GM19468 (cell line): ENCODE results near the gene TBCD.

Source experiments
- ATAC-seq: cut with Tn5 transposase; IDR thresholded peaks from one replicate; pipeline ENCODE4 v1.9.1; 2021; ENCODE audit warnings: mild to moderate bottlenecking, moderate library complexity, moderate number of reproducible peaks; ENCODE audit not compliant: unreplicated experiment; ENCODE audit errors: extremely low read depth

The TBCD gene

GRCh38 chr17:82863941-82864712 is 112.3 kb downstream of the TBCD start:
- peak; percentile 48 for ATAC-seq

DNA sequence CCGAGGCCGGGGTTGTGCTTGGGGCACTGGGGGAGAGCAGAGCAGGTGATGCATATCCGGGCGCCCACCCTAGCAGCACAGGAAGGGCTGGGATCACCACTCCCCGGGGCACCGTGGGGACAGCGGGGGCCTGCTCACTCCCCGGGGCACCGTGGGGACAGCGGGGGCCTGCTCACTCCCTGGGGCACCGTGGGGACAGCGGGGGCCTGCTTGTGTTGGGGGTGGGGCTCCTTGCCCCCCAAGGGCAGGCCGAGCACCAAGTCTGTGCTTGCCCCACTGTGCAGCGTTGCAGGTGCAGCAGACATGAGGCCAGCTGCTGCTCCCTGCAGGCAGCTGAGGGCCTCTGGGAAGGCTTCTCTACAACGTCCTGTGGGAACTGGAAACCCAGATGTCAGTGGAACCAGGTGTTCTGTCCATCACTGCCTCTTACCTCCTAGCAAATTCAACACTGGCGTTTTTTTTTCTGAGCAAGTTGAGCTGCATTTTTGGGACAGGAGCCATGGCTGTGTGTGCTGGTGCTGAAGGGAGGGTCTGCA is 112.9 kb downstream of the TBCD start:
- no peak for ATAC-seq

DNA sequence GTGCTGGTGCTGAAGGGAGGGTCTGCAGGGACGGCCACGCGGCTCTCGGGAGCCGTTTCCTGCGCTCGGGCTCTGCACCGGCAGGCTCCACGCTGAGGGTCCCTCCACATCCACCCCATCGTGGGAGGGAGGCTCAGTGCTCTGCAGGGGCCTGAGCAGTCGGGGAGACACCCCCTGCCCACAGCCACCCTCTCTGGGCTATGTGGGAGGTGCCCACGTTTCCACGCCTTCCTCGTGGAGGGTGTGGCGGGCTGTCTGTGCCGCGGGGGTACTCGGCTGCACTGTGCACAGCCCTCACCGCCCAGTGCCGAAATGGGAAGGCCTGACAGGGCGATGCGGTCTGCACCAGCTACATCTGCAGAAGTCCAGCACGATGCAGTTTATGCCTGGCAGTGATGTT is 113.4 kb downstream of the TBCD start:
- ATAC-seq, result no peak

- ATAC-seq, result no peak
These were observed 114.0 kb downstream of the TBCD start for GRCh38 chr17:82865774-82866395.

GRCh38 chr17:82866590-82867191 is 114.8 kb downstream of the TBCD start:
- no peak for ATAC-seq

GRCh38 chr17:82867763-82868325 is 116.0 kb downstream of the TBCD start:
- ATAC-seq, result no peak

DNA sequence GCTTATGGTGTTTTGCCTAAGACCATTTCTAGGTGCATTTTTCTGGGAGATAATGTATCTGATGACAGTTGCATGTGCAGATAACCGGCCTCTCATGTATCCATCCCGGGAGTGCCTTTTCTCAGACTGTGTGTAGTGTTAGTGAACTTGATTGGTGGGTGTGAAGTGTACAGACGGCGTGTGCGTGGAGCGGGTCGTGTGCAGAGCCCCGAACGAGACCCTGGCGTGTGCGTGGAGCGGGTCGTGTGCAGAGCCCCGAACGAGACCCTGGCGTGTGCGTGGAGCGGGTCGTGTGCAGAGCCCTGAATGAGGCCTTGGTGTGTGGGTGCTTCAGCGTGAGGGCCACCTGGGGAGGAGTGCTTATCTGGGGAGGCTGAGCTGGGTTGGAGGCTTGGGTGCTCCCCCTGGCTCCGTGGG is 116.9 kb downstream of the TBCD start:
- ATAC-seq, result no peak

GRCh38 chr17:82869536-82869935 is 117.7 kb downstream of the TBCD start:
- ATAC-seq, result no peak

DNA sequence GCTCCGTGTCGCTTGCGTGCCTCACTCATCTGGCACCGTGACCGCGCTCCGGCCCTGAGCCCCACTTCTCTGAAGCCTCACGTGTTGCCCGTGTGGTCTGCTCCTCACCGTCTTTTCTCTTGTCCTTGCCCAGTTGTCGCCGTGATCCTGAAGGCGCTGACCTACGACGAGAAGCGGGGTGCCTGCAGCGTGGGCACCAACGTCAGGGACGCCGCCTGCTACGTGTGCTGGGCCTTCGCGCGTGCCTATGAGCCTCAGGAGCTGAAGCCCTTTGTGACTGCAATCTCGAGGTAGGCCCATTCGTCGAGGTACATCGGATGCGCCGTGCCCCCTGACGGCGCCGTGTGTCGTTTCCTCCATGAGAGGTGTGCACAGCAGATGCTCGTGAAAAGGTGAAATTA is 118.2 kb downstream of the TBCD start:
- no peak for ATAC-seq

- ATAC-seq, result no peak
These were observed 118.7 kb downstream of the TBCD start for GRCh38 chr17:82870541-82870940.

- peak; percentile 65 for ATAC-seq
These were observed 119.4 kb downstream of the TBCD start for GRCh38 chr17:82871056-82871775.

DNA sequence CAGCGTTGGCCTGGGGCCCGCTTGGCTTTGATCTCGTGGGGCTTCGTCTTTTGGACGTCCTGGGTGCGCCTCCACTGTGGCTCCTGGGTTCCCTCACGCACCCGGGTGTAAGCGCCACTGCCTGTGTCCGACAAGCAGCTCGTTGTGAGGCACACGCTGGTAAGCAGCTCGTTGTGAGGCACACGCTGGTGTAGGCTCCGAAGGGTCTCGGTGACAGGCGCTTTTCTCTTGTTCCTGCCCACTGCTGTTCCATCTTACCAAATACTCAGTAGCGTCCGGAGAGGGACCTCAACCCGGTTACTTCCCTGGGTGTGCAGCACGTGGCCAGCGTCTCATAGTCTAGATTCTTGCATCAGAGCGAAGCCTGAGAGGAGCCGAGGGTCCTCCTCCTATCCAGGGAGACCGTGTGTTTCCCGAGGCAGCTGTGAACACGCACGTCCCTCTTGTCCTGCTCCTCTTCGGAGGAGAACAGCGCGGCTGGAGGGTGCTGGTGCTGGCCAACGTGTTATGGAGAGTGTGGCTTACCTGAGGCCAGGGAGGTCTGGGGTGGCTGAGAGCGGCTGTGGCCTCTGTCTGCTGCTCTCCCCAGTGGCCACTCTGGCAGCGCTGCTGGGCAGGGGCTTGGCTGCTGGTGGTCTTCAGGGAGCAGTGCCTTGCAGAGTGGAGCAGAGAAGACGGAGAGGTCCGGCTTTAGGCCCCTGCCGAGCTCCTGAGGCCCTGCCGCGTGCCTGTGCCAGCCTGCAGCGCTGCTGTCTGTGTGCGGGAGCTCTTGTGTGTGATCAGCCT is 120.1 kb downstream of the TBCD start:
- no peak for ATAC-seq

DNA sequence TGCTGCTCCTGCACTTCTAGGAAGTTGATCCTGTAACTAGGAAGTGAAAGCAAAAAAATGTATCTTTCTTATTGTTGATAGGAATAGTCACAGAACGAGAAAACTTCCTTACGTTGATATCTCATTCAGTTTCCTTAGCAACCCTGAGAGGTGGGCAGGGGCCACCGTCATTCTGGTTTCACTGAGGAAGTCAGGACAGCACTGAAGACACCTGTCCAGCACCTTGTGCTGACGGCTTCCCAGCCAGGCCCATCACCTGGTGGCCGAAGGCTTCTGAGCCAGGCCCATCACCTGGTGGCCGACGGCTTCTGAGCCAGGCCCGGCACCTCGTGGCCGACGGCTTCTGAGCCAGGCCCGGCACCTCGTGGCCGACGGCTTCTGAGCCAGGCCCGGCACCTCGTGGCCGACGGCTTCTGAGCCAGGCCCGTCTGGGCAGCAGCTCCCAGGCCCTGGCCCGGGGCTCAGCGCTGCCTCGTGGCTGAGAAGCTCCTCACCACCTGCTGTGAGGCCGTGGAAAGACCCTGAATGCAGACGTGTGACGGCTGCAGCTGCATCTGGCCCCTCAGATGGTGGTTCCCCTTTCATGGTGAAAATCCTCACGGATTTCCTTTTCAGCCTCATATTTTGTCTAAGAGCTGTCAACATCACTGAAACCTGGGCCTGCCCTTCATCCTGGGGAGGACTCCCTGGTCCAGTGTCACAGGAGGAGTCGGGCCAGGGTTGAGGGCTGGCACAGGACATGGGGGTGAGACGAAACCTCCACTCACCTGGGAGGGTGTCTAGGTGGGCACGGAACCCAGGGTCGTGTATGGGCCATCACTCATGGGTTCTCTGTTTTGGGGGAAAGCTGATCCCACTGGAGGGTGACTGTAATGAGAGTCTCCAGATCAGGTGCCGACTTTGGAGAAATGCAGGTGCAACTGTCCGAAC is 121.0 kb downstream of the TBCD start:
- ATAC-seq, result no peak

DNA sequence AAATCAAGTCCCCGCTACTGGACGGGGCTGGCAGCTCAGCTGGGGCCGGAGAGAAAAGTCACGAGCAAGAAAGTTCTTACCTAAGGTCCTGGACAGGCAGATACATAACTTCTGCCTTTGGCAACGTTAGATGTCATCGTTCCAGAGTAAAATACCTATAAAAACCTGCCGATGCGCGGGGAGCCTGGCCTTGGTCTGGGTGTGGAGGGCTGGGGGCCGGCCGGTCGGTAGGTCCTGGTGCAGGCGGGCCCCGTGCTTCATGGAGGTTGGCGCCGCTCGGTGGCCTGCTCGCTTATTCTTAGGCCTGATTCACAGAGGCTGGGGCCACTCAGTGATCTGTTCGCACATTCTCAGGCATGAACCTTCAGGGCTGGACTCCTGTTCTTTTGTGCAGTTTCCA is 121.7 kb downstream of the TBCD start:
- no peak for ATAC-seq

GRCh38 chr17:82874011-82874835 is 122.4 kb downstream of the TBCD start:
- ATAC-seq, result no peak

DNA sequence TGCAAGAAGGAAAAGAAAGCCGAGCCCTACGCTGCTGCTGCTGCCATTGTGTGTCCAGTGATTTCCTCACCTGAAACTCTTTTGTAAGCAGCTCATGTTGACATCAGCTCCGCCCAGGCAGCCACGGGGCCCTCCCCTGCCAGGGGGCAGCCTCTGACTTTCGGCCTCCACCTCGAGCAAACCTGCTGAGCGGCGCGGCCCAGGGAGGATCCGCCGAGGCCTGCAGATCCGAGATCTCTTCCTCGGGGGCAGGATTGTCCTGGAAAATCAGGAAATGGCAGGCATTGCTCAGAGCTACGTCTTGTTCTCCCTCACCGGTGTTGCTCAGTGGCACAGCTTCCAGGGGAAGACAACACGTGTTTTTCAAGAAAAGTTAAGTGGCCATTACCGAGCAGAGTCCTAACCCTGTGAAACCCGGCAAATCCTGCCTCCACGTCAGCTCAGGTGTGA is 123.6 kb downstream of the TBCD start:
- no peak for ATAC-seq

GRCh38 chr17:82876149-82876548 is 124.3 kb downstream of the TBCD start:
- ATAC-seq, result no peak
